Measurements from ENCODE around the gene ASPM.

DNA sequence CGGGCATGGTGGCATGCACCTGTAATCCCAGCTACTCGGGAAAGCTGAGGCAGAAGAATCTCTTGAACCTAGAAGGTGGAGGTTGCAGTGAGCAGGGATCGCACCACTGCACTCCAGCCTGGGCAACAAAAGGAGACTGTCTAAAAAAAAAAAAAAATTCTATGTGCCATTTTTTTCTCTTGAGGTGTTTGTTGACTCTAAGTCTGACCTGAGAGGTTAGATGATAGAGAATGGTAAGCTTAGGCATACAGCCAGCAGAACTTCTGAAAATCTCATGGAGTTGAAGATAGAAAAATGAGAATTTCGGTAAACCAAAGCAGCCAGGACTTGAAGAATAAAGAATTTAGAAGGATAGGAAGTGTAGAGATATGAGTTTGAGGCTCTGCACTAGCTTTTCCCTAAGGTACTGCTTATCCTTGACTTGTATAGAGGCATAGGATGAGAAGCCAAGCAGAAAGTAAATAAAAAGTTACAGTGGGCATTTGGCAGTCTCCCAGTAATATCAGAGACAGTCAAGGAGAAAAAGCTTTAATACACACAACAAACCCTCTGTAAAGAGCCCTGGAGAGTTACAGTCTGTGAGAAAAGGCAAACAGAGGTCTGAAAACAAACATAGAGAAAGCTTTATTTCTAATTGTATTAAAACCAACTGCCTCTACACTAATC lies 103.7 kb downstream of the ASPM start:
- TF ChIP-seq, protein P1, sequence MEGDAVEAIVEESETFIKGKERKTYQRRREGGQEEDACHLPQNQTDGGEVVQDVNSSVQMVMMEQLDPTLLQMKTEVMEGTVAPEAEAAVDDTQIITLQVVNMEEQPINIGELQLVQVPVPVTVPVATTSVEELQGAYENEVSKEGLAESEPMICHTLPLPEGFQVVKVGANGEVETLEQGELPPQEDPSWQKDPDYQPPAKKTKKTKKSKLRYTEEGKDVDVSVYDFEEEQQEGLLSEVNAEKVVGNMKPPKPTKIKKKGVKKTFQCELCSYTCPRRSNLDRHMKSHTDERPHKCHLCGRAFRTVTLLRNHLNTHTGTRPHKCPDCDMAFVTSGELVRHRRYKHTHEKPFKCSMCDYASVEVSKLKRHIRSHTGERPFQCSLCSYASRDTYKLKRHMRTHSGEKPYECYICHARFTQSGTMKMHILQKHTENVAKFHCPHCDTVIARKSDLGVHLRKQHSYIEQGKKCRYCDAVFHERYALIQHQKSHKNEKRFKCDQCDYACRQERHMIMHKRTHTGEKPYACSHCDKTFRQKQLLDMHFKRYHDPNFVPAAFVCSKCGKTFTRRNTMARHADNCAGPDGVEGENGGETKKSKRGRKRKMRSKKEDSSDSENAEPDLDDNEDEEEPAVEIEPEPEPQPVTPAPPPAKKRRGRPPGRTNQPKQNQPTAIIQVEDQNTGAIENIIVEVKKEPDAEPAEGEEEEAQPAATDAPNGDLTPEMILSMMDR (conservative IDR thresholded peaks at IDR 0.05 in 1 of 2, IDR thresholded peaks at IDR 0.05 in 1 of 2; ENCODE audit: low read depth in 1 of 2, low read length in 2 of 2) = no peak
- TF ChIP-seq EZH2 (IDR thresholded peaks at IDR 0.05; ENCODE audit: low read length, missing control alignments) = no peak

Data from fibroblast of lung (primary cell).